Right atrium auricular region (tissue), 2 donors: Measurements from ENCODE around the gene DMRT1. TPM values are rescaled to one million over a fixed set of nuclear protein-coding genes. Genes with fewer than 3 reads are reported as not detected.

Experiments used
- DNase-seq: peaks from one replicate; pipeline ENCODE4 v3.0.0-alpha.2; 2019; ENCODE audit warnings: low spot score
- H3K27ac ChIP-seq, 2 donors: fragments of 200-600 bp; sonication (generic); 1 replicate in 1 of 2; 2 replicates in 1 of 2; pipeline ENCODE4 v1.5.1; 2016 to 2019
- H3K27me3 ChIP-seq, 2 donors: fragments of 200-600 bp; sonication (generic); one replicate each; pipeline versions ENCODE4 v1.5.1 to v1.6.0; 2017 to 2019
- H3K36me3 ChIP-seq: fragments of 200-600 bp; sonication (generic); one replicate; pipeline ENCODE4 v1.5.1; 2016
- H3K4me1 ChIP-seq, 2 donors: fragments of 200-600 bp; sonication (generic); one replicate each; pipeline versions ENCODE4 v1.5.1 to v1.6.0; 2017 to 2019
- H3K4me3 ChIP-seq, 2 donors: fragments of 200-600 bp; sonication (generic); 1 replicate in 1 of 2; 2 replicates in 1 of 2; pipeline ENCODE4 v1.5.1; 2017 to 2019; ENCODE audit warnings: mild to moderate bottlenecking in 1 of 2, moderate library complexity in 1 of 2
- H3K9me3 ChIP-seq, 2 donors: fragments of 200-600 bp; sonication (generic); one replicate each; pipeline ENCODE4 v1.5.1; 2019
- CTCF ChIP-seq, 2 donors: fragments of 200-600 bp; sonication (generic); IDR thresholded peaks; one replicate each; pipeline ENCODE4 v1.5.1; 2019; ENCODE audit warnings: antibody characterized with exemption in 2 of 2
- total RNA-seq, 2 donors: library from RNA; depleted of rRNA; stranded (reverse); fragments of >200 nt; gene quantifications; one replicate each; pipeline ENCODE4 v1.1.0, GENCODE V29; 2016

The DMRT1 gene
- total RNA-seq = not detected

- TF ChIP-seq CTCF (IDR thresholded peaks at IDR 0.05) = no peak
- H3K9me3 ChIP-seq = no peaks in the 10 kb centered on the region
- peaks cover 0 to 10% of the 10 kb centered on the region in 2 donors for H3K4me1 ChIP-seq
- peaks cover 13 to 28% of the 10 kb centered on the region in 2 donors for H3K27me3 ChIP-seq
- H3K4me3 ChIP-seq = peak within 1 kb of the TSS in 1 of 2 donors; percentile 1
- no peaks in the 10 kb centered on the region for H3K36me3 ChIP-seq
- DNase-seq = no peak
- no peak within 1 kb of the TSS for H3K27ac ChIP-seq
These were observed at the start of gene DMRT1 for GRCh38 chr9:841371-842209. Gene DMRT1 (plus strand): TSS chr9:841697. CDS start chr9:841839, 142 bp downstream.

- no peaks in the 10 kb centered on the region for H3K36me3 ChIP-seq
- TF ChIP-seq CTCF (IDR thresholded peaks at IDR 0.05) = no peak
- no peaks in the 10 kb centered on the region for H3K9me3 ChIP-seq
- H3K27ac ChIP-seq = no peak overlapping the region
- H3K4me1 ChIP-seq = no peaks in the 10 kb centered on the region
- no peaks in the 10 kb centered on the region for H3K27me3 ChIP-seq
- no peak for DNase-seq
- no peak overlapping the region for H3K4me3 ChIP-seq
These were observed 48.9 kb upstream of the DMRT1 start for GRCh38 chr9:792331-793260.

- no peak for DNase-seq
These were observed 47.1 kb upstream of the DMRT1 start for GRCh38 chr9:794386-794785.

GRCh38 chr9:795869-796268, 45.6 kb upstream of the DMRT1 start:
- DNase-seq = no peak
- Histone ChIP-seq H3K9me3 (no peaks in the 10 kb centered on the region), H3K4me1 (no peaks in the 10 kb centered on the region), H3K36me3 (no peaks in the 10 kb centered on the region), H3K27ac (no peak overlapping the region), H3K27me3 (no peaks in the 10 kb centered on the region), H3K4me3 (no peak overlapping the region)
- TF ChIP-seq CTCF (IDR thresholded peaks at IDR 0.05) = no peak

More at GRCh38 chr9:794386-794785, 47.1 kb upstream of the DMRT1 start:
- Histone ChIP-seq H3K27me3 (no peaks in the 10 kb centered on the region), H3K36me3 (no peaks in the 10 kb centered on the region), H3K4me3 (no peak overlapping the region), H3K9me3 (no peaks in the 10 kb centered on the region), H3K4me1 (no peaks in the 10 kb centered on the region), H3K27ac (no peak overlapping the region)
- TF ChIP-seq CTCF (IDR thresholded peaks at IDR 0.05) = no peak

GRCh38 chr9:800591-801150, 40.8 kb upstream of the DMRT1 start:
- H3K36me3 ChIP-seq = no peaks in the 10 kb centered on the region
- no peaks in the 10 kb centered on the region for H3K27me3 ChIP-seq
- DNase-seq = no peak
- H3K4me1 ChIP-seq = no peaks in the 10 kb centered on the region
- no peaks in the 10 kb centered on the region for H3K9me3 ChIP-seq
- H3K27ac ChIP-seq = no peak overlapping the region
- no peak for TF ChIP-seq CTCF (IDR thresholded peaks at IDR 0.05)
- H3K4me3 ChIP-seq = no peak overlapping the region
